NK-92 (cell line): ENCODE results near the gene EPB41L2.
"Not testable (repeated sequence)": the region's sequence is repeated elsewhere in the genome, so short reads cannot be mapped to it uniquely, and the experiment has no call there.

Source experiments
- DNase-seq: peaks from one replicate; lab custom pipeline; 2025; ENCODE audit not compliant: unreplicated experiment; lab: John Stamatoyannopoulos, UW

The EPB41L2 gene

DNA sequence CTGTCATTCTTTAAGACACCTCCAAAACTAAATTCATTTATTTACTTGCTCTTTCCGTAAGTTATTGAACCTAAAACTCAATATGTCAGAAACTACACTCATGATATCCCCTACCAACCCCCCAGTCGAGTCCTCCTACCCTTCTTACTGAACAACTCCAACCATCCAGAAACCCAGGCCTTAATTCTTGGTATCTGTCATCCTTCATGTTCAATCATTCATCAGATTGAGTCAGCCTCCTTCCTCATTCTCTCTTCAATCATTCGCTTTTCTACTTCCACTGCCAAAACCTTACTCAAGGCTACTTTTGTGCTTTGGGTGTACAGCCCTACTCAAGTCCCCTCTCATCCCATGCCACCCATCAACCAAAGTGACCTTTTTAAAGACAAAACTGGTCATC lies 140.1 kb downstream of the EPB41L2 start:
- no peak for DNase-seq

DNA sequence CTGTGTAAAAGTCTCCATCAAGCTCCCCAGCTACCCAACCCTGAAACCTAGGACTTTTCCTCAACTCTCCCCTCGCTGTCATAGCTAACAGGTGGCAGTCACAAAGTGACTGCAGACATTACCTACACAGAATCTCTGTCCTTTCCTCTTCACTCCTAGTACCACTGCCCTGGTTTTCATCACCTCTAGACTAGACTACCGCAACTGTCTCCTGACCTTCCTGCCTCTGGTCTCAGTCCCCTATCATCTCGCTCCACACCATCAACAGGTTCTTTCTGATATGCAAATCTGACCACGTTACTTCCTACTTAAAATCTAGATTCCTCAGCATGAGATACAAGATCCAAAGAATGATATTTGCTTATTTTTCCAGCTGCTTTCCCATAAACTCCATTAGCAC lies 142.1 kb downstream of the EPB41L2 start:
- DNase-seq = no peak

DNA sequence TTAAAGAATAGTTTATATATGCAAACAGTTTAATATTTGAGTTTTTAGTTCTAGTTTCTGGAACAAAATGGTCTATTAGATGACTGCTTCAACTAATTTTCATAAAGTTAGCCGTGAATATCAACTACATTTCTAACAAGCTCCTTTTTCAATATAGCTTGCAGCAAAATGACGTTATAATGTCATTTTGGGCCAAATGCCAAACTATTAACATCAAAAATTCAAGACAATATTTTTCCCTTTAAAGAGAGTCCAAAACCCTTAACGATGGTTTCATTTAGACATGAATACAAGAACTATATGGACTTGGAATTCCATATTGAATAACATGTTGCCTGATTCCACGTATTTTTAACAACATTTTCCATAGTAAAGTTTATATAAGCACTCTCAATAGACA lies 144.9 kb downstream of the EPB41L2 start:
- DNase-seq = no peak

DNA sequence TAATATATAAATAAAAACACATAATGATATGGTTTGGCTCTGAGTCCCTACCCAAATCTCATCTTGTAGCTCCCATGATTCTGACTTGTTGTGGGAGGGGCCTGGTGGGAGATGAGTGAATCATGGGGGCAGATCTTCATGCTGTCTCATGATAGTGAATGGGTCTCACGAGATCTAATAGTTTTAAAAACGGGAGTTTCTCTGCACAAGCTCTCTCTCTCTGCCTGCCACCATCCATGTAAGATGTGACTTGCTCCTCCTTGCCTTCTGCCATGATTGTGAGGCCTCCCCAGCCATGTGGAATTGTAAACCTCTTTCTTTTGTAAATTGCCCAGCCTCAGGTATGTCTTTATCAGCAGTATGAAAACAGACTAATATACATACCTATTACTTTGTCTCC lies 147.4 kb downstream of the EPB41L2 start:
- not testable (repeated sequence) for DNase-seq

DNA sequence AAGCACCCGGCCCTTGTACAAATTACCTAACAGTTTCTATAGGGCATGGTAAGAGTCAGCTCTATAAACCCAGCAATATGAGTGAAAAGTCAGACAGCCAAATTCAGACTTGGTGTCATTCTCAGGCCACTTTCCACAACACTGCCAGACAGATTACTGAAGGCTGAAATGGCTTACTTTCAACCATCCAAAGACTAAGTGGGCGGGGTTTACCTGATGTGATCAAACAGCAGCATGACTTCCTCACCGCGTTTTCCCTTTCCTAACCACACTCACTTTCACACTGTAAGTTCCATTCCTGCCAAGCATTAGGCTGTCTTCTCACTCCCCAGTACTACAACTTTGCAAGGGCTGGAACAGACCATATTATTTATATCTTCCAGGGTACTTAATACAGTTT lies 149.9 kb downstream of the EPB41L2 start:
- no peak for DNase-seq

DNA sequence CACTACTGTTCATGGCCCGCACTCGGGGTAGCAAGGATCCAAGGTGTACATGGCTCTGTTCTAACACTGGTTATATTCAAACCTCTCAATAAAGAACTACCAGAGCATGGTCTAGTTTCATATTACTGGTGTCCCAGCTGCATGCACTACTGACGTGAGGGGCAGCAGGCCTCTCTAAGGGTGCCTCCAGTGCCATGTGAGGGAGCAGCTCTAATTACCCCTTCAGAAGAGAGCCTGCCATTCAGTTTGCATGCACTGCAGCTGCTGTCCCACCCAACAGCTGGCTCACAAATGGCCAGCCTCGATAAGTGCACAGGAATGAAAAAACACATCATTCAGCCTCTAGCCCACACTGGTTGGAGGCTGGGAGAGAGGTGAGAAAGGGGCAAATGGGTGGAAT lies 150.6 kb downstream of the EPB41L2 start:
- DNase-seq = no peak

DNA sequence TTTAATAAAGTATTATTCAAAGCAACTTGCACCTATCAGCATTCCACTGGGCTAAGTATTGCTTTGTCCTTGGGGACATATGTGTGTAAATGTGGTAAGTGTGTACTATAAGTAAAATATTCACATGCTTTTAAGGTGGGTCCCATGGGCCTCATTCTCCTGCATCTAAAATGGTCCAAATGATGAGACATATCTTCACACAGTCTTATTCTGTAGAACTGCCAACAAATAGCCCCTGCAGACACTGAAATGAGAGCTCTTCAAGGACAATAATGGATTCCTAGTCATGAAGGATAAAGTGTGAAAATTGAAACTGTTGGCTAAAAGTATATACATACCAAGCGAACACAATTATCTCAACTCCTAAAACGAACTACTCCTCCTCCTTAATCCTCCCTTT lies 154.1 kb downstream of the EPB41L2 start:
- DNase-seq = no peak

DNA sequence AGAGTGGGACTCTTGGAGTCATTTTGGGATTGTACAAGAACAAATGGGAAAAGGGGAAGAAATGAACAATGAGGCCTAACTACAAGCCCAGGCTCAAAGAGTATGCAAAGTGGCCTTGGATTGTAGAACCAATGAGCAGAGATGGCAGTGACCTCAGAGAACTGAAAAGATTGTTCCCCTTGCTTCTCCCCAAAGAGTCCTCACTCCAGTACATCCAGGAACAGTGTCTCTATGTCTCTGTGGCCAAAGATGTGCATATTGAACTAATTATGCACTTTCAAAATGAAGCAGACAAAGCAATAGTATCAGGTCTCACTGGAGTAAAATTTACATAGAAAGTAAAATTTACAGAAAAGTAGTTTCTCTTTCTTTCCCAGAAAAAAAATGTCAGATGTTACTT lies 154.9 kb downstream of the EPB41L2 start:
- no peak for DNase-seq

DNA sequence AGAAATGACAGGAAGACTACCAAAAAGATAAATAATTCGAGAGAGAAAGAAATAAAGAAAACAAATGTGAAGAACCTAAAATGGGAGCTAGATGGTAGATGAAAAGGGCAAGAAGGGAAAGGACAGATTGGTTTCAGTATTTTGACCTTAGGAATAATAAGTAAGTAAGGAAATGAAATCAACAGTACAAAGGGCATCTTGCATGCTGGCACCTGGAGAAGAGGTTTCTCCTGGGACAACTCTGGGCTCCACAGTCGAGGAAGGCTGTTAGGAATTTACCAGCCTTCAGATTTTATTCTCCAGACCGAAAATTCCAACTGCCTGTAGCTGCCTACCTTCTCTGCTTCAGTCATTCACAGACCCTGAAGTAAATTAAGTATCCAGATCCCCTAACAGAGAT lies 155.4 kb downstream of the EPB41L2 start:
- no peak for DNase-seq

DNA sequence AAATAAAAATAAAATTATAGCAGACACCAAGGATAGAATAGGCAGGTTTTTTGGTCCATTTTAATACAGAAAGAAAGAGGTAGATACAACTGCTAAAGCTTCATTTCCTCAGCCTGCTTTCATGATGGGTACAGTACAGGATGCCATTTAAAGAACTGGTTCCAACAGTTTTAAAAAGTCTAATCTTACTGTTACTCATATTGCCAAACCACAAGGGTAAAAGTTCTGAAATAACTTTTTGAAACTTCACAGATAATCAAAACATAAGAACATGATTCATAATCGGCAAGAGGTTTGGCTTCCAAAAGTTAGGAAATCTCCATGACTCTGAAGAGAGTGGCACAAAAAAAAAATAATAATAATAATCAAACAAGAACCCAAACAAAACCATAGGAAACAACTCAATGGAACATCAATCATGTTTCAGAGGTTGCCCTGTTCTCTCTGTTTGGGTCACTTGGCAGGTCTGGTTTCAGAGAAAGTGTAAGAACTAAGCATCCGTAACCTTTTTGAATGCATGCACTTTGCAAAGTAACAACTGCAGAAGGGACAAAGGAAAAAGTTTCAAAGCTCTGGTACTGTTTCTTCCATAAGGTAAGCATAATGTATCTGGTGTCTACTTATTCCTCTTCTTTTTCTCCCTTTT lies 156.2 kb downstream of the EPB41L2 start:
- DNase-seq = no peak

DNA sequence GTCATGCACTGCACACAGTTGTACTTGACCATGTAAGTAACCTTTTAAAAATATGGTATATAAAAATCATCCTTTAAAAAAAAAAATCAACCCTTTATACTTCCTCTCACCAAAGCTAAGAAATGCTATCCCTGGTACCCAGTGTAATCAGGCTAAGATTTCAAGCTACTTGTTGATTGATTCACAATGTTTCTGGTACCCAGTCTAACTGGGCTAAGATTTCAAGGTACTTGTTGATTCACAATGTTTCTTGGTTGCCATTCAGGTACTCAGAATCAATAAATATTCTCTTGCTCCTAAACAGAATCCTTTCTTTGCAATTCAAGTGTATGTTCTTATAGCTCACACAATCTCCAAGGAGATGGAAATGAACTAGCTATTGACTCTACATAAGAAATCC lies 159.4 kb downstream of the EPB41L2 start:
- no peak for DNase-seq

DNA sequence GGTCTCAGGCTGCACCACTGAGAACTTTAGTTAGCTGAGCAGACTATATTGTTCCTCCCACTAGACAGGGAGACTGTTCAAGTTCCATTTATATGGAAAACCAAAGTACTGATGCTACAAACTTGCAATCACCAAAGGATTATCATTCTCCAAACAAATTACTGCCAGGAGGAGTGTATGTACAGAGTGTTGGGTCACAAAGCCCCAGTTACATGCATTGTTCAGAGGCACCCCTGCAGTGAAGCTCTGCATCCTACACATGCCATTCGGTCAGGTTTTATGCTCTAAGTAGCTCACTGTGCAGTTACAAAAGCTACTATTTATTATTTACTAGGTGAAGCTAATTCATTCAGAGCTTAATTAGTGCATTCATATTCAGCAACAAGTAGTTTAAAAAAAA lies 160.0 kb downstream of the EPB41L2 start:
- DNase-seq = no peak

DNA sequence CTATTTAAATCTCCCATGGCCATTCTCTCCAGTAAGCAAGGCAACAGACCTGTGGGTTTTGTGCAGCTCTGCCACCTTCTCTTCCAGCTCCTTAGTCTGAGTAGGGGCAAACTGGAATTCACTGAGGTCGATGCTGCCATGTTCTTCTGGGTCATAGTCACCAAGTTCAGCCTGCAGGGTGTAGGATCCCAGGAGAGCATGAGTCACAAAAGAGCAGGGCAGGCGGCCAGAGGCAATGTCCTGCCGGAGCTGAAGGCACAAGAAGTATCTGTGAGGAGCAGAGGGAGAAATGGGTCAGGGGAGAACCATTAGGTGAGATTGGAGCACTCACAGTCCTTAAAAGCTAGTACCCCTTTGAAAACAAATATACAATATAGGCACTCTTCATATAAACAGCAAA lies 162.1 kb downstream of the EPB41L2 start:
- DNase-seq = no peak

DNA sequence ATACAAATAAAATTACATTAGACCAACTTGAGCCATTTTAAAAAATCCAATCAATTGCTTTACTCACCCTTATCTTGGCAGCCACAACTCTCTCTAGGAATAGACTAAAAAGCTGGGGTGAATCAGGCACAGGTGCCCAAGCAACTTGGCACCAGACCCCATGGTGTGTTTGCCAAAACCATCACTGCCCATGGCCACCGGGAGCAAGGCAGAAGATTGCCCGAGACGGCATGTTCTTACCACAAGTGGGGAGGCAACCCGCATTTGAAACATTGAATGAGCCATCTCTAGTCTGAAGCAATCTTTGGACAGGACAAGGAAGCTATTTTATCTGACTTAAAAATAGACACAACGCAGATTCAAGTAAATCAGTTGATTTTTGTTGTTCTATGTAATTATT lies 166.8 kb downstream of the EPB41L2 start:
- DNase-seq = no peak

DNA sequence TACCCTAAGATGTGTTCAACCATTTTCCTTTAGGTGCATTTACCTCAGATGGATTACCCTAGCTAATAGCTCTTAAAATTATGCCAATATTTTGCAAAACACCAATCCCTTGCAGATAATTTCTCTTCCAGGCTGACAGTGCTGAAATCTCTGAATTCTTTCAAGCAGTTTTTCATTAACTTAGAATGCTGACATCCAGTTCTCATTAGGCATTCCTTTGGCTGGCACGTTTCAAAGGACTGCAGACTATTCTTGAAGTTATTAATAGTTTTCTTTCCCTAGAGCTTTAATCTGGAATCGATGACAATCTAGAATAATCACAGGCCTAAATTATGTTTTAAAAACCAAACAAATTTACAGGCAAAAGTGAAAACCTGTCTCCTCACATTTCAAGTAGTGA lies 167.5 kb downstream of the EPB41L2 start:
- DNase-seq = no peak

DNA sequence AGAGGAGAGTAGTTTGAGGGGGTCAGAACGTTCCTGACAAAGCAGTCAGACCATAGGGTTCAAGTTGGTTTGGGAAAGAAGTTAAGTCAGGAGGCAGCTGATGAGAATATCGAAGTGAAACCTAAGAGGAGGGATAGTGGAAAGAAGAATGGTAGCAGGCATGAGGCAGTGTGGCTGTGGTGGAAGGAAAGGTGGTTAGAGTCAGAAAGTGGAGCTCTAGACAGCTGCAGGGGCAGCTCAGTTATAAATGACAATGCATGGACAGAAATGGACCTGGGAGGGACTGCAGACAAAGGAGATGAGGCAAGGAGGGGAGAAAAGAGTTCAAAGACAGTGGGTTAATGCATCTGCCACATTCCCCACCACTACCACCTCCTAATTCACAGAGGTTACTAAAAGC lies 169.3 kb downstream of the EPB41L2 start:
- DNase-seq = no peak

DNA sequence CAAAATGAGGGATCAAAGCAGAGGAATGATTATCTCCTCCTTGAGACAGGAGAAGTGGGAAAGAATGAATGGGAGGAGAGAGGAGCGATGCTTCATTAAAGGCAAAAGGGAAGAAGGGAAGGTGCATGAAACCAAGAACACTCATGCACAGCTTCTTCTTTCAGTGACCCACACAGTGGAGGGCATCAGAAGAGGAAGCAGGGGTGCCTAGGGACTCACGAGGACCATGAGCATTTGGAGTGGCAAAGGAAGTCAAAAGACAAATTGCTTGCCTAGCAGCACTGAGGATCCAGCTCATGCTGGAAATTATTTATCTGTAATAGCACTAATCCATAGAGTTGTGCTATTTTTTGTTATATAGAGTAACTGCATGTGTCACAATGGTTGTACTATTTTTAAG lies 169.8 kb downstream of the EPB41L2 start:
- DNase-seq = no peak

DNA sequence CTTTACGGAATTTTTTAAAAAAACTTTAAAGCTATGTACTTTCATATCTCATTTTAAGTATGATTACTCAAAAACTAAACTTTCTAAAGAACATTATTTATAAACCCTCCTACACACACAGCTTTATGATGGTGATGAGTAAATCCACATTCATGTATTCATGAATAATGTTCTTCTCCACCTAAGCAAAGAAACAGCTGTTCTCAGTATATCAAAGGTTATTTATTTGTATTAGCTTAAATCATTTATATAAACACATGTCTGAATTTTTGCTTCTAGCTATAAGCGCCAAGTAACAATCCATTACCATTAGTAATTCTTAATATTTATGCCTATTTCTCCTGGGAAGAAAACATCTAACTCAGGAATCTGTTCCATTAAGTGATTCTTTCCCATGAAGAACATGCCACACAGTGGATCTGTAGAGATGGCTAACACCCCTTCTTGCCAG lies 172.5 kb downstream of the EPB41L2 start:
- no peak for DNase-seq

DNA sequence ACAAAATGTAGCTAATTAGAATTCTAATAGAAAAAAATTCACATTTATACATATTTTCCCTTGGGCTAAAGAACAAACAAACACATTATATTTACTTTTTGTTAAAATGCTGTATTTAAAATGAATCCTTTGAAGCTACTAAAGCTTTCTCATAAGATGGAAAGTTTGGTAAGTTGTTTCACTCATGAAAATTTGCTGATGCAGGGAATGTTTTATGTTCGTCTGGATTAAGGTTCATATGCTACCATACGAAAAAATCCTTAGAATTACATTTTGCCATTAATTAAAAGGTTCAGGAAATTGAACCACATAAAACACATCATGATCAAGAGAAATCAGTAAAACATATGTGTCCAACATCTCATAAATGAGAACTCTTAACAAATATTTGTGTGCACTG lies 173.6 kb downstream of the EPB41L2 start:
- no peak for DNase-seq

DNA sequence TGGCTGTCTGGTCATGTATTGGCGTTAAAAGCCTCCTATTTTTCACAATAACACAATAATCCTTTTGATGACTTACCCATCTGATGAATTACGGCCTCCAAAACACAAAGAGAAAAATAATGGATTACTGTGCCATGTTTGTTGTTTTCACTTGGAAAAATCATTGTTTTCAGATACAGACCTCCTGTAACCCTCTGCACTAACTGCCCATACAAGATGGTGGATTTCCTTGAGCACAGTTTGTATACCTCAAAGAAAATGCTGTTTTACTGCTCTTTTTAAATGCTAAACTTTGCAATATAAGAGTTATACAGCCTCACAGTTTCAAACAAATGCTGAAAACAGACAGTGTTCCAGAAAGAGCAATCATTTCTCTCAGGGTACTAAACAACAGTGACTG lies 174.8 kb downstream of the EPB41L2 start:
- no peak for DNase-seq

DNA sequence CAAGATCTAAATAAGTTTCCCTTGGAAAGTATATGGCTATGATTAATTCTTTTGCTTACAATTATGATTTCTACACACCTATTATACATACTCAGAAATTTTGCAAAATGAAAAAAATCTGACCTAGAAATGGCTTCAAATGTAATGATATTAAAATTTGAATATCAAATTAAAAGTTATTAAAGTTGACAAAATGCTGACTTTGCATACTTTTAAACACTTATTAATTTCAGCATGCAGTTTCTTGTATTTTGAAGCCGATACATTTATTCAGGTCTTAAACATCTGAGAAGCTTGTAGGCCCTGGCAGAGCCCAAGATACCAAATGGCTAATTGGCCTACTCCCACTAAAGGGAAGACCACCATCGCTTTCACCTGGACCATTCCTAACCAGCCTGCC lies 176.1 kb downstream of the EPB41L2 start:
- DNase-seq = no peak

DNA sequence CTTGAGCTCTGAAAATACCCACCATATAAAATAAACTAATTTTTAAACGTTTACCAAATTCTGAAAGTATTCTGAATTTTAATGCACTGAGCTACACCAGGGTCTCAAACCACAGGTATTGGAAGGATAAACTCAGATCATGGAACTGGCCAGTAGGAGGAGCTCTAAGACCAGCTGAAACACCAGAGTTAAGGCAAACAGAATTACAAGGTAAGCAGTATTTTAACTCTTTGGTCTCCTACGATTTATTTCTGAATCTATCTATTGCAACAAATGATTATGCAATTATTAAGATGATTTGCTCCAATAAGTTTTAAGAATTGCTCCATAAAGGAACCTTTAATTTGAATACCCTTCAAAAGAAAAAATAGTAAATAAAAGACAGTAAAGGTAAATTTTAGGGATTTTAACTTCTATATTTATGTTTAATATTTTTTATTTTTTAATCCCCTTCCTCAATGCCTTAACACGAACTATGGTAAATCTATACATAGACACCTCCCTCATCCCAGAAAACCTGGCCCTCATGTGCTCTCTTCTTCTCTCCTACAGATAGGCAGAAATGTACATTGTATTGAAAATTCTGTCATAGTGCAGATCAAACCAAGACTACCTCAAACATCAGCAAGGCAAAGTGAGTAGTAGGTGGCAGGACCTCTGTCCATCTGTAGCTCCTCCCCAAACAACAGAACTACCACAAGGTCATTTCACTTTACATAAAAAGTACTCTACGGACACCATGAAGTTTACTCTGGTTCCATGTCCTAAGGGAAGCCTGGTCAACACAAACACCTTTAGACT lies 177.5 kb downstream of the EPB41L2 start:
- DNase-seq = no peak

DNA sequence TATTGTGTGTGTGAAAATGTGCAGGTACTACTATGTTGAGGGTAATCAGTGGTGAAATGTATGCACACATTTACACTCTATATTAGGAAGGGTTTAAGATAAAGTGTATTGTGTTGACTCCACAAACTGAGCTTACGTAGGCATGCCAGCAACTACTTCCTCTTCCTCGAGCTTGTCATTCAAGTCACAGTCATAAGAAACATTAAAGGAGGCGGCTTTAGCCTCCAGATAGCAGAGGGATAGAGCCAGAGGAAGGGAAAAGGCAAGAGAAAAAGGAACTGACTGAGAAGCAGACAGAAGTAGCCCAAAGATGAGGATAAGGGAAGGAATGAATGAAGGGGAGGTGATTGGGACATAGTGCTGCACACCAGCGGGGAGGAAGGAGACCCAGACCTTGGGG lies 180.7 kb downstream of the EPB41L2 start:
- DNase-seq = no peak
